GM21723 (cell line): ENCODE data around the gene AQP12A.
"Not testable (repeated sequence)": the region's sequence is repeated elsewhere in the genome, so short reads cannot be mapped to it uniquely, and the experiment has no call there.

Experiments used
- ATAC-seq: cut with Tn5 transposase; IDR thresholded peaks from one replicate; pipeline ENCODE4 v1.9.1; 2021; ENCODE audit warnings: mild to moderate bottlenecking, moderate library complexity; ENCODE audit not compliant: unreplicated experiment

Gene AQP12A, protein sequence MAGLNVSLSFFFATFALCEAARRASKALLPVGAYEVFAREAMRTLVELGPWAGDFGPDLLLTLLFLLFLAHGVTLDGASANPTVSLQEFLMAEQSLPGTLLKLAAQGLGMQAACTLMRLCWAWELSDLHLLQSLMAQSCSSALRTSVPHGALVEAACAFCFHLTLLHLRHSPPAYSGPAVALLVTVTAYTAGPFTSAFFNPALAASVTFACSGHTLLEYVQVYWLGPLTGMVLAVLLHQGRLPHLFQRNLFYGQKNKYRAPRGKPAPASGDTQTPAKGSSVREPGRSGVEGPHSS

DNA sequence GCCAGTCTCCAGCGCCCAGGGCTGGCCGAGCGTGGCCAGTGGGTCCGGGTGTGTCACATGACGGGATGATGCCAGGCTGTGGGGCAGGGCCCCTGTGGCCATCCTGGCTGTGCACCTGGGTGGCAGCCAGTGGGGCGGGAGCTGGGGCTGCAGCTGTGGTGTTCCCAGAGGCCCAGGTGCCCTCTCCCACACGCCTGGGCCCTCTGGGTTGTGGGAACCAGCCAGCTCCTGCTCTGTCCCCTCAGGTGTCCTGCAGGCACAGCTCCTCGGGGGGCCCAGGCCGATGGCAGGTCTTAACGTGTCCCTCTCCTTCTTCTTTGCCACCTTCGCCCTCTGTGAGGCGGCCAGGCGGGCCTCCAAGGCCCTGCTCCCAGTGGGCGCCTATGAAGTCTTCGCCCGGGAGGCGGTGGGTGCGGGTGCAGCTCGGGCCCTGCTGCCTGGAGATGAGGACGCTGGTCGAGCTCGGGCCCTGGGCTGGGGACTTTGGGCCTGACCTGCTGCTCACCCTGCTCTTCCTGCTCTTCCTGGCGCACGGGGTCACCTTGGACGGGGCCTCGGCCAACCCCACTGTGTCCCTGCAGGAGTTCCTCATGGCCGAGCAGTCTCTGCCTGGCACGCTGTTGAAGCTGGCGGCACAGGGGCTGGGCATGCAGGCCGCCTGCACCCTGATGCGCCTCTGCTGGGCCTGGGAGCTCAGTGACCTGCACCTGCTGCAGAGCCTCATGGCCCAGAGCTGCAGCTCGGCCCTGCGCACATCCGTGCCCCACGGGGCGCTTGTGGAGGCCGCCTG, at the start of gene AQP12A:
AQP12A (plus strand) TSS at position 236 of the 790 bp plus-strand sequence; CDS start at position 284, 48 bp downstream.
- not testable (repeated sequence) for ATAC-seq

DNA sequence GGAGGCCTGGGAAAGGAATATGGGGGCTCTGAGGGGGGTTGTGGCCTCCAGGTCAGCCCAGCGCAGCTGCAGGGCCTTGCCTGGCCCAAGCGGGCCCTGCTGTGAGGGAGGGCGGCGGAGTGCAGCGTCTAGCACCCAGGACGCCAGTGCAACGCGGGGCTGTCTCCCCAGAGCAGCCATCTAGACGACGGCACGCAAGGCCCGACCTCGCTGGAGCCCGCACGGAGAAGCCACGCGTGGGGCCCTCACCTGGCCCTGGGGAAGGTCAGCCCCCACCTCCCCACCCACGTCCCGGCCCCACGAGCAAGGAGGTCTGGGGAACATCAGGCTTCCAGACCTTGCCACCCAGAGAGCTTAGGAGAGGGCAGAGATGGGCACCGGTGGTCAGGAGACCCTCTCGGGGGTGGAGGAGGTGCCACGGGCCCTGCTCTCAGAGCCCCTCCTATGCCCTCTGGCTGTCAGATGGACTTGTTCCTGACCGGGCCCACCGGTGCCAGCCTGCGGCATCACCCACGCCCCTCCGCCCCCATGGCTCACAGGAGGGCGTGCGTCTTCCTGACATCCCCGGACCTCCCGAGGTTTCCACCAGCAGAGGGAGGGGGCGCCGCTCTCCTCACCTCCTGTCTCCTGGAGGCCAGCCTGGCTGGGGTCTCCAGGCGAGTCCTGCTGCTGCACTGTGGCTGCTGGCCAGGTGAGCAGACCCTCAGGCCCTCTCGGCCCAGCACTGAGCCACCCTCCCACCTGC, 49.4 kb upstream of the AQP12A start:
- ATAC-seq, result no peak

DNA sequence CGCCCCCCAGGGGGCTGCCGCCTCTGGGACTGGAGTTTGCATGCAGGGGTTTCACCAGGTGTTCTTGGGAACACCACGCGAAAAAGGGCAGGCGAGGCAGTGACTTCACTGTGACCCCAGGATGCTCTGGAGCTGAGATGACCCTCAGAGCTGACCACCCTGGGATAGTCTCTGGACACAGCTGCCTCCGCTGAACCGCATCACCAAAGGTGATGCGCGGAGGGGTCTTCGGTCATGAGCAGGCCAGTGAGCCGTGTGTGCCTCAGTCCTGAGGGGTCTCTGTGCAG, 48.9 kb upstream of the AQP12A start:
- ATAC-seq, result no peak

DNA sequence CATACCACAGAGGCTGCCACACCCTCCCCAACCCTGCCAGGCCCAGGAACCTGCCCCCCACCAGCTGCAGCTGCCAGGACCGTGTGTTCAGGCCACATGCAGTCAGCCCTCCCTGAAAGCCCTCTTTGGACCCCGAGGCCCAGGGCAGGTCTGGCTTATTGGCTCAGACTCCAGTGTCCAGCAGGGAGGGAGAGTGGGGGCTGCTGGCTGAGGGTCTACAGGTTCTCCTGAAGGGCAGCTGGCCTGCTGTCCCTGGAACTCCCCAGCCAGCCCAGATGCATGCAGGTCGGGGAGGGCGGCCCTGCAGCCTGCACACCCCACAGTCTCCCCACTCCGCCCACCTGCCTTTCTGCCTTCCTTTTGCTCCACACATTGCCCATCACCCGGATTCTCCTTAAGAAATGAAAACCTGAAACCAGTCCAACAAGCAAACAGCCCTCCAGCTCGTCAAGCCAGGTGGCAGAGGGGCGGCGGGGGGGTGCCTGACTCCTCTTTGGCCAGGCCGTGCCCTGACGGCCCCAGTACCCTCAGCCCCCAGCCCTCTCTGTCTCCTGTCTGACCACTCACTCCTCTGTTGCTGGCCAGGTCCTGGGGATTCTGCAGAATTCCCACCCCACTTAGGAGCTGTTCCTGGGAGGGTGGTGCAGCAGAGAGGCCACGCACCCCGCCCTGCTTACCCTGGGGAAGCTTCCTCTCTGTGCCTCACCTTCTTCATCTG, 48.4 kb upstream of the AQP12A start:
- ATAC-seq, result no peak

DNA sequence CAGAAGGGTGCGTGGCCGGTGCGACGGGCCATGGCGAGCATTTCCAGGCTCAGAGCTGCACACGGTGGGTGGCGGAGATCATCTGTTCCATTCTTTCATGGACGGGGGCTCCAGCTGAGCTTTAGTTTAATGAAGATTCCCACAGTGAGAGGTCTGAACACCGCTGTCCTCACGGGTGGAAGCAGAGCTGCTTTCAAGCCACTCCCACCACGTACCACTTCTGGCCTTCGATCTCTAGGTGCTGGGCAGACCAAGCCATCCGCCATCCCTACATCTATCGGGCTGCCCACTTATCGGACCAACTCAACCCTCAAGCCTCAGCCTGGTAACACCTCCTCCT, 47.9 kb upstream of the AQP12A start:
- ATAC-seq, result no peak

DNA sequence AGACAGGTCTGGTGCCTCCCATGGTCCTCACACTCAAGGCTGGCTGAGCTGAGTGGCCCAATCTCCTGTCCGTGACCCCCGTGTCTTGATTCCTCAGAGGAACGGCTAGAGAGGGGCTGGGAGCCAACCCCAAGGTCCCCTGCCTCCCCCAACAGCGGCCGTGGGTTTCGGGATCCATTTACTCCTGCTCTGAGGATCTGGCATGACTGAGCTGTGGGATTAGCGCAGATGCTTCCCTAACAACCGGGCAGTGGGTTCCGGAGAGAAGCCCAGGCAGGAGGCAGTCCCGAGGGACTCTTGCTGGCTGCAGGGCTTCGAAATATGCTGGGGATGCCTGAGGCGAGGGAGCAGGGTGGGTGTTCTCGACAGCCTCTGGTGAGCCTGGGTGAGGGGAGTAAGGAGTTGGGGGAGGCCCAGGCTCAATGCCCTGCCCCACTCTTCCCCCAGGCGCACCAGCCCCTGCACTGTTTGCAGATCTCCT, 47.5 kb upstream of the AQP12A start:
- ATAC-seq, result no peak

DNA sequence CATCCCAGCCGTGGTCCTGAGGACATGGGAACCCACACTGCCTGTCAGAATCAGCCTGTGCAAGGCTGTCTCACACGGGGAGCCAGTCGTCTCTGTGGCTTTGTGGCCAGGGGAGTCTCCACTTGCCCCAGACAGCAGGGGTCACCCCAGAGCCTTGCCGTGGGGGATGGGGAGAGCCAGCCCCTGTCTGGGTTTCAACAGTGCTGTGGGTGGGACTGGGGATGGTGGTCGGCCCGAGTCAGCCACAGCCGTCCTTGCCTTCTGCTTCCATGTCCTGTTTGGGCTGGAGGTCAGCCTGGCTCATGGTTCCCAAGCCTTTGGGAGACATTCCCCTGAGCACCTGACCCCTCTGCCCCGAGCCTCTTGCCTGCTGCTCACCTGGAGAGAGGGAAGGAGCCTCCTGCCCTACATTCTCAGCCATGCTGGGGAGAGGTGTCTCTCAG, 46.8 kb upstream of the AQP12A start:
- no peak for ATAC-seq

DNA sequence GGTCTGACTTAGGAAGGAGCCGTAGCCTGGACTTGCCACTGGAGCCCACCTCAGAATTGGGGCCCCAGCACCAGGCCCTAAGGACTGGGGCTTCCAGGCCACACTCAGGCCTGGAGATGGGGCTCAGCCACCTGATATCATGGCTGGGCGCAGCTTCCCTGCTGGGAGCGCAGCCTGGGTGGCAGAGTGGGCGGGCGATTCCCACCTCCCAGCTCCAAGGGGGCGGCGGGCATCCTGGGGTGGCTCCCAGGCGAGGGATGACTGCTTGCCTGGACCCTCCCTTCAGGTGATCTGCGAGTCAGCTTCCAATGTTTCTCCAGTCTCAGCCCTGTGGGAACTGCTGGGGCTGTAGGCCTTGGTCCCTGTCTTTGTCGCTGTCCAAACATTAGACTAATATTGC, 46.3 kb upstream of the AQP12A start:
- ATAC-seq, result no peak

DNA sequence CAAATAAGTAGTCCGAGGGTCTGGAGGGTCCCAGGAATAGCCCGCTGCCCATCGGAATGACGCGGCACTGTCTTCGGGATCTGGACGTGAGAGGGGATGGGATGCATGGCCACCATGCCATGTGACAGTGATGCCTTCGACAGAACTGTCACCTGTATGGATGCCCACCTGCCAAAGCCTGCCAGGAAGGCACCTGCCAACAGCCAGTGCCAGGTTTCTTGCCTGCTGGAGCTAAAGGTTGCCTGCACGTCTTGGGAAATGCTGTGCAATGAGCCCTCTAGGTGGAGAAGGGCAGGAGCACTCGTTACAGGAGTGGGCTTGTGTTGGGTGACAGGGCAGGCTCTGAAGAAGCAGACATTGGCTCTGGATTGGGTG, 45.9 kb upstream of the AQP12A start:
- no peak for ATAC-seq

DNA sequence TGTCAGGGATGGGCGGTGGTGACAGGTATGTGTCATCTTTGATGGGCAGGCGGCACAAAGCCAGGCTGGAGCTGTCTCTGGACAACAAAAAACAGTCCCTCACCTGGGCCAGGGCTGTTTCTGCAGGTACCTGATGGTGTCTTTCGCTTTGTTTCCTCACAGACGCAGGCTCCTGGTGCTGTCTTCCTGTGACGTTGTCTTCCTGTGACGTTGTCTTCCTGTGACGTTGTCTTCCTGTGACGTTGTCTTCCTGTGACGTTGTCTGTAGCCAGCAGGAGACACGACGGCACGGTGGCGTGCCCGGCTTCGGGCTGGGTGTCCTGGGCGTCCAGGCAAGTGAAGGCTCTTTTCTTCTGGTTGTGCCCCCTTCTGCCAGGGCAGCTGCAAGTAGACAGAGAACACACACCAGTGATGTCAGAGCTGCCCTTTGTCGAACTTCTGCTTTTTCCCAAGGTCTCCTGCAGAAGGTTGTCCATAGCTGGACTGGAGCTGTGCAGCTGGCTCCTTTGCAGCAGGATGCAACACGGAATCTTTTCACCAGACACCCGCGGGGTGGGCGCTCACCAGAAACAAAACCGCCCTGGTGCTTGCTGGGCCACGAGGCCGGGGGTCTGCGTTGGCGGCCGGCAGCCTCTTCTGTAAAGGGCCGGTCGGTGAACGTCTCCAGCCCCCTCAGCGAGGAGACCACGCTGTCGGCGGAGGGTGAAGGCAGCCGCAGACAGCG, 45.3 kb upstream of the AQP12A start:
- no peak for ATAC-seq

DNA sequence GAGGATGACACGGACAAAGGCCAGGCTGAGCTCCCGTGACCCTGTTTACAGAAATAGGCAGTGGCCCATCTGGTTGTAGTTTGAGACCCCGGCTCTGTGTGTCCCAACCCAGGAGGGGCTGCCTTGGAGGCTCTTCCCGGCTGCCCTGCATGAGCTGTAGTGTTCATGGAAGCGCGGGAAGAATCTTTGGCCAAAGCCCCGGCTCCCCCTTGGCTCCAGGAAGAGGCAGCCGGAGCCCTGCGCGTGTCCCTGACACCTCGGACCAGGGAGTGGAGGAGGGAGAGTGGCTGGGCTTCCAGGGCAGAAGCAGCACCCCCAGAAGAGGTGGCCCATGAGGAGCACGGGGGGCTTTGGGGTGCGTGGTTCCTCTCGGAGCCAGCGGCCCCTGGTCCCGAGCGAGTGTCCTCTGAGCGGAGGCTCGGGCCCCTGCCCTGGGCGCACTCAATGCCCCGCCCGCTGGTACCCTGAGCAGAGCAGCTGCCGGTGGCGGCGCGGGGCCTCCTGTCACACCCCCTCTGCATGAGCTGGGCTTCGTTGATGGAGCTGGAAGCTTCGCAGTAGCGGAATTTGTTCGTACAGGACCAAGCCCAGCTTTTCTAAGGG, 44.7 kb upstream of the AQP12A start:
- ATAC-seq, result no peak

DNA sequence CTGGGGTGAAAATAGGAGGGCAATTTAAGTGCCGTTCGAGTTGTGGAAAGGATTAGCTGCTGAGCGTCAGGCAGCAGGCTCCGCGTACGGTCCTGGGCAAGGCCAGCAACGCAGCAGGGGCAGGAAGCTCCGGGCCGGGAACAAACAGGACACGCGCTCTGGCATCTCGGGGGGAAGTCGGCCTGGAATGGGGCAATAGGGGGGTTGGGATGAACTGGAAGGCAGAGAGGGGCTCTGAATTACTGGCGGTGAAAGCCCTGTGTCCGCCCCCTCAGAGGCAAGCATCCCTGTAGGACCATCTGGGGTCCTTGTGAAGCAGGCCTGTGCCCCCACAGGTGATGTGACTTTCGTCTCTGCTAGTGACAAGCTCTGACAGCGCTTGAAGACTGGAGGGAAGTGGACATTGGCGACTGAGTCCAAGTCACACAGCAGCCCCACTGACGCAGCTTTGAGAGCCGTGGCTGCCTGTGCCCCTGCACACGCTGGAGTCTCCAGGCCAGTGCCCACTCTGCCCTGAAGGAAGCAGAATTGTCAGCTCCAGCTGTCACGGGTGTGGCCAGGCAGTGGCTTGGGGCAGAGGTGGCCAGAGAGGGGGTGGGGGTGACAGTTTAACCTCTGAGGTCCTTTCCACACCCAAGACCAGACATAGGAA, 44.0 kb upstream of the AQP12A start:
- ATAC-seq, result no peak

DNA sequence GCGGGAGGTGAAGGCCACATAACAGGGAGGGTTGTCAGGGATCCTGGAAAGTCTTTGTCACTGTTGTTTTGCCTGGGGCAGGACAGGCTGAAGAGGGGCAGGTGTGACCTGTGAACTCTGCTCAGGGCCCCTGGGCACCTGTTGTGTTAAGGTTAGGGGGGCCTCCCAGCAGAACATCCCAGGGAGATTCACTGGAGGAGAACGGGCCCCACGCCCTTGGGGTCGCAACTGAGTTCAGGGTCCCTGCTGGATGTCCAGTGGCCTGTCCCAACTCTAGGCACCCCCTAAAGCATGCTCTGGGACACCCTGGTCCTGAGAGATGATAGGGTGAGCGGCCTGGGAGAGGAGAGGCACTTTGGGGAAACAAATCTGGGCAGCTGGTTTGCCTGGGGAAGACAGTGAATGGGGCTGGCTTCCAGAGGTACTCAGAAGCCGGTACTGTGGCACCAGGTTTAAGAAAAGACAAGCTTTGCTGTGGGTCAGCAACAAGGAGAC, 43.5 kb upstream of the AQP12A start:
- ATAC-seq, result no peak

DNA sequence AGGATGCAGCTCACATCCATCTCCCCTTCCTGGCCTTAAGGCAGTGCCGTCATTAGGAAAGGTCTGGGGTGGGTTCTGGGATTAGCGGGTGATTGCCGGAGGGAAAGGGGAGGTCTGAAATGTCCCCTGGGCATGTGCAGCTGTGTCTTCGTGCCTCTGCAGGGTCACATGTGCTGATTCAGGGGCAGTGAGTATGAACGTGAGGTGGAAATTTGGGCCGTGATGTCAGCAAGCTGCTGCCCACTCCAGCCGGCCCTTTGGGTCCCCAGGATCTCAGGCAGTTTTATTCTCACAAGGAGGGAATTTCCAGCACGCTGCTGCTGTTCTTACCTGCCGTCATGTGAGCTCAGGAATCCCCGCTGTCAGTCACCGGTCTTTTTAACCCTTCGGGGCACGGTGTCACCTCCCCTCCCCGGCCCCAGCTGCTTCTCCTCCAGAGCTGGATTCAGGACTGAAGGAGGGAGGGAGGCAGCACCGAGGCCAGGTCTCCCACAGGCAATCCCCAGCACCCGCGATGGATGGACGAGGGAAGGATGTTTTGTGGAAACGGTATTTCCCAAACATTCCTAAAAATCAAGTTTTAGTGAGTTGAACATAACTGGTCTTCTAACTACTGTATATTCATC, 42.9 kb upstream of the AQP12A start:
- ATAC-seq, result no peak

DNA sequence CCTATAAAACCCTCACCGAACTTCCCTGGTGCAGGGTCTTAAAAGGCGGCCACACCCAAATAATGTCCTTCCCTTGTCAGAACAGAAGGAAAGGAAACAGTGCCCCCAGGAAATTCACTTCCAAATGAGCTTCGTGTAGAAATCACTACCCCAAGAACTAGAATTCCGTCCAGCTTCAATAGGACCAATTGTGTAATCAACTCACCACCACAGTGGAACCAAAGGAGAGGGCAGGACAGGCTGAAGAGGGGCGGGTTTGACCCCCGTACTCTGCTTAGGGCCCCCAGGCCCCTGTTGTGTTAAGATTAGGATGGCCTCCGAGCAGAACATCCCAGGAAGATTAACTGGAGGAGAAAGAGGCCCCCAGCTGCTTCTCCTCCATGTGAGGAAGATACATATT, 42.3 kb upstream of the AQP12A start:
- ATAC-seq, result no peak

DNA sequence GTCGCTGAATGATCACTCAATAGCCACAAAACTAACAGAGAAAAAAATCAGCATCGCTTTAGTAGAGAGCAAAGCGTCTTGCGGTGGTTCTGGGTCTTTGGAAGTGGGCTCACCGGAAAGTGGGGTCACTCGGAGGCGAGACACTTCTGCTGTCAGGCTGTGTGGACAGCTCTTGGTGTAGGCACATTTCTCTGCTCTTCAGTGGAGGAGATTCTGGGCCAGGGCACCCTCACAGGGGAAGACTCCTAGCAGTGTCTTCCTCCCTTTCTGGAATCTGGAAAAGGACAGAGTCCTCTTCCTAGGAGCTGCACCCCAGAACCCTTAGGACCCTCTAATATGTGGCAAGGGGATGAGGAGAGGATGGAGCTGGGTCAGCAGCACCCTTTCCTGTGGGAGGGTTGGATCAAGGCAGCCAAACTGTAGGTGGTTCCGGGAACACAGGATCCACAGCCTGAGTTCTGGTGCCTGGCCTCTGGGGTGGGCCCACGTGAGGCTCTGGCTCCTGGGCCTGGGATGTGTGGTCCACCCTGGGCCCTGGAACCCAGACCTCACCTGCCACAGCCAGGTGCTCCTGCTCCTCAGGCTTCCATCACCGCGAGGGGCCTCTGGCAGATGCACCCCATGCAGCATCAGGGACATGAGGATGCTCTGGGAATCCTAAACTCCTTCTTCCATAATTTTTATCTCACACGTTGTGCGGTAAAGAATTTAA, 41.3 kb upstream of the AQP12A start:
- ATAC-seq, result no peak

DNA sequence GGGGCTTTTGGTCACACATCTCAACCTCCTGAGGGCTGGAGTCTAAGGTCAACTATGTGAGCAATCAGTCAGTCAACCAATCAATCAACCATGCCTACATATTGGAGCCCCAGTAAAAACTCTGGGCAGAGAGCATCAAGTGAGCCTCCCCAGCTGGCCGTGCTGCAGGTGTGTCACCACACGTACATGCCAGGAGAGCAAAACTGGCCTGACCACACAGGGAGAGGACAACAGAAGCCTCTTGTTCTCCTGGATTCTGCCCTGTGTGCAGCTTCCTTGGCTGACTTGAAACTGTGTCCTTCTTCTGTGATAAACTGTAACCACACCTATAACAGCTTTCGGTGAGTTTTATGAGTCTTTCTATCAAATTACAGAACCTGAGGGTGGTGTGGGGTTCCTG, 40.5 kb upstream of the AQP12A start:
- no peak for ATAC-seq
